ENCODE data around the gene SEMA6C.

DNA sequence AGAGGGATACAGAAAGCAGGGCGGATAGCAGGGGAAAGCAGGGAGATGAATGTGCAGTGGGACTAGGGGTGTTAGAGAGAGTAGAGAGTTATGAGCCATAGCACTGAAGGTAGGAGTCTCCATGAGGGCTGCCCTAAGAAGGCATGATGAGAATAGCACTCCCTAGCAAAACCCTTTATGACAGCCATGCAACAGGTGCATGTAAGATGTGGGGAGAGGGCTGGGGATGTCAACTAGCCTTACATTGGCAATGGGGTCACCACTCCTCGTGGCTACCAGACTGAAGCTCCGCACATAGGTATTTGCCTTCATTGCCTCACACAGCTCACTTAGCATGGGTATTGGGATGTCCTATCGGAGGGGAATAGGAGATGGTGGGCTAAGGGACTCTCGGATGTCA is 24.8 kb upstream of the SEMA6C start:
- TF ChIP-seq, protein P1, sequence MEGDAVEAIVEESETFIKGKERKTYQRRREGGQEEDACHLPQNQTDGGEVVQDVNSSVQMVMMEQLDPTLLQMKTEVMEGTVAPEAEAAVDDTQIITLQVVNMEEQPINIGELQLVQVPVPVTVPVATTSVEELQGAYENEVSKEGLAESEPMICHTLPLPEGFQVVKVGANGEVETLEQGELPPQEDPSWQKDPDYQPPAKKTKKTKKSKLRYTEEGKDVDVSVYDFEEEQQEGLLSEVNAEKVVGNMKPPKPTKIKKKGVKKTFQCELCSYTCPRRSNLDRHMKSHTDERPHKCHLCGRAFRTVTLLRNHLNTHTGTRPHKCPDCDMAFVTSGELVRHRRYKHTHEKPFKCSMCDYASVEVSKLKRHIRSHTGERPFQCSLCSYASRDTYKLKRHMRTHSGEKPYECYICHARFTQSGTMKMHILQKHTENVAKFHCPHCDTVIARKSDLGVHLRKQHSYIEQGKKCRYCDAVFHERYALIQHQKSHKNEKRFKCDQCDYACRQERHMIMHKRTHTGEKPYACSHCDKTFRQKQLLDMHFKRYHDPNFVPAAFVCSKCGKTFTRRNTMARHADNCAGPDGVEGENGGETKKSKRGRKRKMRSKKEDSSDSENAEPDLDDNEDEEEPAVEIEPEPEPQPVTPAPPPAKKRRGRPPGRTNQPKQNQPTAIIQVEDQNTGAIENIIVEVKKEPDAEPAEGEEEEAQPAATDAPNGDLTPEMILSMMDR (IDR thresholded peaks at IDR 0.05): no peak
- TF ChIP-seq POLR2A (IDR thresholded peaks at IDR 0.05): no peak
